HepG2 (cell line): ENCODE data around the gene B3GNT2. TPM values are rescaled to one million over a fixed set of nuclear protein-coding genes. Genes with fewer than 3 reads are reported as not detected.

Experiments
- ATAC-seq: fragments of 200-7000 bp; cut with Tn5 transposase; 3 replicates; pipeline ENCODE4 v1.9.1; 2020; ENCODE audit warnings: mild to moderate bottlenecking, moderate library complexity
- BruUV-seq: library from RNA; stranded (reverse); fragments of 400-500 nt; replicated peaks from 2 replicates; lab custom pipeline; 2021; lab: Mats Ljungman, UMichigan
- CTCF ChIA-PET: fragments of 300-600 bp; formaldehyde crosslinking; extraction: SDS; loops from one replicate; lab custom pipeline; 2021; ENCODE audit warnings: low total read pairs, inconsistent platforms, low intra/inter-chr PET ratio; lab: Yijun Ruan, JAX
- POLR2A ChIA-PET: fragments of 350-600 bp; sonication (Branson Sonifier 250); formaldehyde crosslinking; loops from one replicate; lab custom pipeline; 2020; ENCODE audit warnings: antibody characterized with exemption, inconsistent platforms; lab: Yijun Ruan, JAX
- DNase-seq: peaks from one replicate; pipeline ENCODE4 v3.0.0-alpha.2; 2015; ENCODE audit warnings: low spot score
- FAIRE-seq: peaks from 3 replicates; lab custom pipeline; 2011; peaks lifted over from hg19 to GRCh38; lab: Jason Lieb, UNC
- H2AFZ ChIP-seq: one replicate; pipeline ENCODE4 v1.6.1; 2011; ENCODE audit warnings: low read length, inconsistent platforms
- H3K27ac ChIP-seq: fragments of 300-600 bp; 3 replicates; pipeline ENCODE4 v1.8.0; 2011; ENCODE audit warnings: mixed run types, mild to moderate bottlenecking, mixed read lengths, low read length, inconsistent platforms; ENCODE audit not compliant: insufficient read depth; ENCODE audit errors: extremely low read length
- H3K27me3 ChIP-seq, 2 experiments: fragments of 200-600 bp in 1 of 2; 2 replicates in 1 of 2; 3 replicates in 1 of 2; pipeline versions ENCODE4 v1.6.0 to v1.8.0; 2011; ENCODE audit warnings: low read length in 2 of 2, mild to moderate bottlenecking in 2 of 2, moderate library complexity in 2 of 2, inconsistent platforms in 1 of 2; ENCODE audit not compliant: insufficient read depth in 2 of 2, control insufficient read depth in 1 of 2
- H3K36me3 ChIP-seq, 2 experiments: fragments of 200-600 bp in 1 of 2; replicated peaks in 1 of 2; 2 replicates in 1 of 2; 3 replicates in 1 of 2; pipeline versions ENCODE4 v1.5.1 to v1.8.0; 2011; ENCODE audit warnings: low read length in 2 of 2, inconsistent platforms in 1 of 2; ENCODE audit not compliant: insufficient read depth in 2 of 2, control insufficient read depth in 1 of 2
- H3K4me1 ChIP-seq: 2 replicates; pipeline ENCODE4 v1.5.1; 2012; ENCODE audit warnings: low read length, inconsistent platforms; ENCODE audit not compliant: insufficient read depth
- H3K4me2 ChIP-seq: 2 replicates; pipeline ENCODE4 v1.6.0; 2011; ENCODE audit warnings: low read depth, low read length, inconsistent platforms
- H3K4me3 ChIP-seq, 3 experiments: fragments of 200-600 bp in 1 of 3; sonication (generic), shearing (Covaris generic) in 1 of 3; replicated peaks in 1 of 3; 2 replicates each; pipeline ENCODE4 v1.5.1; 2011 to 2016; ENCODE audit warnings: low read length in 3 of 3, inconsistent platforms in 2 of 3, low read depth in 2 of 3, mild to moderate bottlenecking in 2 of 3, control low read depth in 1 of 3, mixed read lengths in 1 of 3; ENCODE audit not compliant: insufficient read depth in 1 of 3
- H3K79me2 ChIP-seq: one replicate; pipeline ENCODE4 v1.6.1; 2011; ENCODE audit warnings: low read length, inconsistent platforms; ENCODE audit not compliant: insufficient read depth
- H3K9ac ChIP-seq: 2 replicates; pipeline ENCODE4 v1.6.0; 2011; ENCODE audit warnings: mild to moderate bottlenecking, low read depth, low read length, inconsistent platforms; ENCODE audit not compliant: insufficient read depth
- H3K9me3 ChIP-seq: 2 replicates; pipeline ENCODE4 v1.5.1; 2012; ENCODE audit warnings: mild to moderate bottlenecking, low read length
- H4K20me1 ChIP-seq: 2 replicates; pipeline ENCODE4 v1.6.0; 2011; ENCODE audit warnings: inconsistent platforms, mild to moderate bottlenecking, low read length, moderate library complexity; ENCODE audit not compliant: insufficient read depth
- ERF ChIP-seq: IDR thresholded peaks from 2 replicates; pipeline ENCODE4 v1.6.1; 2018; ENCODE audit warnings: missing biosample characterization, missing genetic modification reagents
- HES4 ChIP-seq: sonication (generic); formaldehyde crosslinking; IDR thresholded peaks from 2 replicates; pipeline ENCODE4 v1.9.0; 2021; ENCODE audit warnings: mild to moderate bottlenecking, missing genetic modification reagents, borderline replicate concordance
- HNF1A ChIP-seq, 2 experiments: sonication (generic) in 1 of 2; formaldehyde crosslinking in 1 of 2; IDR thresholded peaks; 2 replicates each; pipeline versions ENCODE4 v1.4.0 to v1.6.1; 2016 to 2020; ENCODE audit warnings: borderline replicate concordance in 1 of 2, low read depth in 1 of 2, mild to moderate bottlenecking in 1 of 2, missing genetic modification reagents in 1 of 2
- NR2F1 ChIP-seq, 2 experiments: fragments of 450-650 bp in 1 of 2; formaldehyde crosslinking in 1 of 2; IDR thresholded peaks; 2 replicates each; pipeline versions ENCODE4 v1.5.0 to v1.6.1; 2016 to 2020; ENCODE audit warnings: mild to moderate bottlenecking in 1 of 2, missing compliant biosample characterization in 1 of 2, missing genetic modification reagents in 1 of 2, moderate library complexity in 1 of 2
- RFXANK ChIP-seq: IDR thresholded peaks from 2 replicates; pipeline ENCODE4 v1.6.1; 2016
- SNAPC5 ChIP-seq: sonication (generic); formaldehyde crosslinking; IDR thresholded peaks from 2 replicates; pipeline ENCODE4 v1.8.1; 2023; ENCODE audit warnings: mild to moderate bottlenecking, missing genetic modification reagents, borderline replicate concordance
- SP4 ChIP-seq: sonication (generic); formaldehyde crosslinking; IDR thresholded peaks from 2 replicates; pipeline ENCODE4 v1.8.1; 2023; ENCODE audit warnings: mild to moderate bottlenecking, missing genetic modification reagents
- TBX2 ChIP-seq: sonication (generic); formaldehyde crosslinking; IDR thresholded peaks from 2 replicates; pipeline ENCODE4 v1.5.0; 2020; ENCODE audit warnings: missing genetic modification reagents, mild to moderate bottlenecking, borderline replicate concordance
- ZFP36L1 ChIP-seq: sonication (generic); formaldehyde crosslinking; IDR thresholded peaks from 2 replicates; pipeline ENCODE4 v1.8.0; 2022; ENCODE audit warnings: mild to moderate bottlenecking, missing genetic modification reagents, moderate library complexity
- ZFP37 ChIP-seq: sonication (generic); formaldehyde crosslinking; IDR thresholded peaks from 2 replicates; pipeline ENCODE4 v1.4.0; 2020; ENCODE audit warnings: missing genetic modification reagents, borderline replicate concordance
- ZNF24 ChIP-seq: fragments of 450-650 bp; IDR thresholded peaks from 2 replicates; pipeline ENCODE4 v1.6.1; 2017; ENCODE audit warnings: antibody characterized with exemption, mild to moderate bottlenecking
- ZNF33A ChIP-seq: sonication (generic); formaldehyde crosslinking; IDR thresholded peaks from 2 replicates; pipeline ENCODE4 v1.5.1; 2020; ENCODE audit warnings: missing genetic modification reagents, mild to moderate bottlenecking, moderate library complexity, borderline replicate concordance
- ZNF546 ChIP-seq: sonication (generic); formaldehyde crosslinking; conservative IDR thresholded peaks from 2 replicates; pipeline ENCODE4 v1.8.1; 2023; ENCODE audit warnings: mild to moderate bottlenecking, missing genetic modification reagents
- ZNF704 ChIP-seq: sonication (generic); formaldehyde crosslinking; IDR thresholded peaks from 2 replicates; pipeline ENCODE4 v1.8.1; 2023; ENCODE audit warnings: mild to moderate bottlenecking, inconsistent platforms, moderate library complexity, missing genetic modification reagents, borderline replicate concordance
- ZNF747 ChIP-seq: sonication (generic); formaldehyde crosslinking; IDR thresholded peaks from 2 replicates; pipeline ENCODE4 v1.8.1; 2023; ENCODE audit warnings: missing genetic modification reagents, mild to moderate bottlenecking, borderline replicate concordance
- ZNF772 ChIP-seq: sonication (generic); formaldehyde crosslinking; IDR thresholded peaks from 2 replicates; pipeline ENCODE4 v1.5.0; 2020; ENCODE audit warnings: mild to moderate bottlenecking, missing genetic modification reagents
- ZSCAN20 ChIP-seq: sonication (generic); formaldehyde crosslinking; IDR thresholded peaks from 2 replicates; pipeline ENCODE4 v1.4.0; 2020; ENCODE audit warnings: missing genetic modification reagents, mild to moderate bottlenecking, borderline replicate concordance
- WGBS: methylation state at CpG from one replicate; pipeline ENCODE4 v1.1.6; 2017; ENCODE audit warnings: low lambda C conversion rate; 5-methylcytosine and 5-hydroxymethylcytosine counted together
- in situ Hi-C: cut with HindIII; loops from 2 replicates; pipeline ENCODE4 v1.10.0; 2017; ENCODE audit warnings: low pct_unique_long_range_greater_than_20kb; ENCODE audit not compliant: extremely low pct_ligation_motif_present
- intact Hi-C: fragments of 100-400 bp; cut with micrococcal nuclease; formaldehyde crosslinking; loops from one replicate; pipeline ENCODE4 v1.10.0; 2022; ENCODE audit not compliant: unreplicated experiment
- polyA plus RNA-seq, 8 experiments: library from polyadenylated mRNA; depleted of rRNA in 3 of 8; stranded (reverse) in 7 of 8; unstranded in 1 of 8; fragments of >200 nt; fragmentation: Illumina TruSeq in 4 of 8; extraction: Trizol in 4 of 8; gene quantifications; 2 replicates each; pipeline versions ENCODE4 v1.2.1 to v1.2.3, GENCODE V29; 2011 to 2016; ENCODE audit warnings: low read depth in 4 of 8, missing spikeins in 1 of 8, mixed read lengths in 1 of 8; ENCODE audit not compliant: insufficient read depth in 1 of 8
- total RNA-seq, 5 experiments: library from RNA; depleted of rRNA; stranded (reverse); fragments of >200 nt; fragmentation: Illumina TruSeq; extraction: Trizol; gene quantifications; 2 replicates each; pipeline ENCODE4 v1.2.3, GENCODE V29; 2016; ENCODE audit warnings: low read depth in 1 of 5

Gene B3GNT2
- total and polyA plus RNA-seq, 2 of the 13 experiments (the other 11 are each of a cell fraction or from before 2014, with no cell fraction given): 26.3 to 28.5 TPM

GRCh38 chr2:62263076-62263715 lies 67.3 kb downstream of the B3GNT2 start (continued):
- TF ChIP-seq ZNF33A (CRISPR knock-in tag) (no peak), ZFP37 (CRISPR knock-in tag) (no peak), RFXANK (CRISPR knock-in tag) (no peak), ZFP36L1 (CRISPR knock-in tag) (no peak)

- no peaks in the 10 kb centered on the region for H3K36me3 ChIP-seq
- no peak overlapping the region for H3K4me2 ChIP-seq
- H3K27me3 ChIP-seq: no peaks in the 10 kb centered on the region
- CTCF ChIA-PET: no interaction called here
- BruUV-seq: no TSS peak
- no peaks in the 10 kb centered on the region for H4K20me1 ChIP-seq
- FAIRE-seq (no peak), DNase-seq (no peak), ATAC-seq (no peak)
- intact Hi-C loops (no loop called here), in situ Hi-C loops (no loop called here)
- no peak overlapping the region for H3K4me3 ChIP-seq
- H3K9ac ChIP-seq: no peak overlapping the region
- 57% methylated on average over 3 of the region's 3 CpGs for WGBS
- peaks cover 9% of the 10 kb centered on the region for H3K9me3 ChIP-seq
- H3K79me2 ChIP-seq: no peaks in the 10 kb centered on the region
- H2AFZ ChIP-seq: no peak overlapping the region
- peaks cover 8% of the 10 kb centered on the region; the same call in 1 of the 2 replicates for H3K4me1 ChIP-seq
- no peak overlapping the region for H3K27ac ChIP-seq
- TF ChIP-seq ZSCAN20 (CRISPR knock-in tag): no peak
- no peak for TF ChIP-seq ZNF24
- no peak for TF ChIP-seq ZNF704 (CRISPR knock-in tag)
- TF ChIP-seq SP4: no peak
- TF ChIP-seq NR2F1 (CRISPR knock-in tag; IDR thresholded peaks at IDR 0.05): no peak
- no peak for TF ChIP-seq ERF (CRISPR knock-in tag)
- no peak for TF ChIP-seq SNAPC5
- TF ChIP-seq TBX2: no peak
- TF ChIP-seq ZNF772 (CRISPR knock-in tag): no peak
- TF ChIP-seq ZNF546 (CRISPR knock-in tag): no peak
- no peak for TF ChIP-seq ZNF747 (CRISPR knock-in tag)
- no peak for TF ChIP-seq HES4 (CRISPR knock-in tag)
- no peak for TF ChIP-seq HNF1A (IDR thresholded peaks at IDR 0.05; ENCODE audit: low read depth)
- no peak for TF ChIP-seq HNF1A (CRISPR knock-in tag; IDR thresholded peaks at IDR 0.05; ENCODE audit: borderline replicate concordance)
- POLR2A ChIA-PET: no interaction called here
Measured at GRCh38 chr2:62264186-62264585, 68.3 kb downstream of the B3GNT2 start.
